Stimulated activated naive CD4-positive, alpha-beta T cell (primary cell): ENCODE data around the gene SIRPA.

Source experiments
- DNase-seq, 6 experiments: peaks; one replicate each; lab custom pipeline; 2025; lab: John Stamatoyannopoulos, UW

SIRPA gene

GRCh38 chr20:1888796-1889463, 6.3 kb upstream of the SIRPA start:
- DNase-seq: no peak

- no peak for DNase-seq
These were observed 4.5 kb upstream of the SIRPA start for GRCh38 chr20:1890469-1891262.

DNA sequence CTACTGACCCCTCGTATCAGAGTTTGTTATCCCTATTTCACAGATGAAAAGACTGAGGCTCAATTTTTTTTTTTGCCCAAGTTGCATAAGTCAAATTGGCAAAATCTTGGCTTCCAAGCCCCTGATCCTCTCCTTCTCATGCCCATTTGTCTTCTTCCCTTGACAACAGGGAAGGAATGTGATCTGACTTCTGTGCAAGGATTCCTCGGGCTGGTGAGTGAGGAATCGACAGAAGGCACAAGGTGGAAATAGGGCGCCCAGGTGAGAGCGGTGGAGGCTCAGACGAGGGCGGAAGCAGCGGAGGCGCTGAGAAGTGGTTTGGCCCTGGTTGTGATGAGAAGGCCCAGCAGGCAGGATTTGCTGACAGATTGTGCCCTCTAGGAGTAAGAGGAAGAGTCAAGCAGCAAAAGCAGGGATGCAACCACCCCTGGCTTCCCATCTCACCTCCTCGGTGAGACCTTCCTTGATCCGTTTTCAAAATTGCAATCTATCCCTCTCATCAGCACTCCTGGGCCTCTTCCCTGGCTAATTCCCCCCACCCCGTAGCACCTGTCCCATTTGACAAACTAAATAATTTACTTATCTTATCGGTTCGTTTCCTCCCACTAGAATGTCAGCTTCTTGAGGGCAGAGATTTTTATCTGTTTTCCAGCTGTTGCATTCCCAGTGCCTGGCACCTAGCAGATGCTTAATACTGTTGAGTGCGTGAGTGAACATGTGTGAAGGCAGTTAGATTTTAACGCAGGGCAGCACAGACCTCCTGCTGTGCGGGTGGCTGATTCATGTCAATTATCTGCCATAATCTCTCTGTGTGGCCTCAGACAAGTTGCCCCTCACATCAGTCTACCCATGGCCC, 3.7 kb upstream of the SIRPA start:
- no peak for DNase-seq

GRCh38 chr20:1892119-1892385, 3.2 kb upstream of the SIRPA start:
- no peak for DNase-seq

GRCh38 chr20:1893721-1894470, 1.3 kb upstream of the SIRPA start:
- no peak for DNase-seq

DNA sequence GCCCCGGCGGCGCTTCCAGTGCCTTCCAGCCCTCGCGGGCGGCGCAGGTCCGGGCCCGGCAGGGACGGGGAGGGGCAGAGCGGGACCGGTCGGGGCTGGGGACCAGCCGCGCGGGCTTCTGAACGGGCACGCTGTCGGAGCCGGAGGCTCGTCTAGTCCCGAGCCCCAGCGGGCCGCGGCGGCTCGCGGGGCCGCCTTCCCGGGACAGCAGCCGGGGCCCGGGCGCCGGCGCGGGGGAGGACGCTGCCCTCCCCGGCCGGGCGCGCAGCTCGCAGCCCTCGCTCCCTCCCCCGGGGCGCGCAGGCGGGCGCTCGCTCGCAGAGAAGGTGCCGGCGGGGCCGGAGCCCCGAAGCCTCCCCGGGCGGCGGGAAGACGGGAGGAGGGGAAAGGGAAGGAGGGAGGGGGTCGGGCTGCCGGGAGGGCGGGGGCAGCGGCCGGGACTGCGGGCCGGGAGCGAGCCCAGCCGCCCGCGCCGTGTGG, 696 bp upstream of the SIRPA start:
- peak in 1 of 6 experiments; percentile 3 for DNase-seq

DNA sequence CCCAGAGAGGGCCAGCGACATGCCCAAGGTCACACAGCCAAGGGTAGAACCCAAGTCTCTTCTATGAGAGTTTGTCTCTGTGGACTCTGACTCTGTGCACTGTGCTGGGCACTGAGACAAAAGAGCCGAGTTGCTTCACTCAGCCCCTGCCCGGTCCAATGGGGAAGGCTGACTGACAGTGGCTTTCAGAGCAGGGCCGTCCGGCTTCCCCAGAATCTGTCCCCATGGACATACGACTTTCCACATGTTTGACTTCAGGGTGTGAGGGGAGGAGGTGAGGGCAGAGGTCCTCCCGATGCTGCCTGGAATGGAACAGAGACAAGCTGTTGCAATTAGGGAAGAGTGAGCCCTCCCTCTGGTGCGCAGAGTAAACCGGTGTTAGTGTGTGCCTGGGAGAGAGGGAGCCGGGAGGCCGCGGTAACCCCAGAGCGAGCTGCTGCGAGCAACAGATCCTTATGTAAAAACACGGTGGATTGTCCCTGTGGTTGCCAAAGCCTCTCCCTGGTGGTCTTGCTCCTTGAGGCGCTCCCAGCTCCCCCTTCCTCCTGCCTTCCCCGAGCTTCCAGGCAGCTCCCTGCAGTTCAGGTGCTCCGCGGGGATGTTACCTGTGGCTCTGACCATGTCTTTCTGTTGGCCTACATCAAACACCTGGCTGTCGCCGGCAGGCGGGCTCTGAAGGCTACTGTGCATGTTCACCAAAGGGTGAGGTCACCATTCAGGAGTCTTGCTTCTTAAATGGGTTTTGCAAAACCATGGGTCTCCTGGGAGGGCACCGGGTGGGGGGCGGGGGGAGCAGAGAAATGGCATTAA, 672 bp downstream of the SIRPA start:
- DNase-seq: no peak

- no peak for DNase-seq
These were observed 1.5 kb downstream of the SIRPA start for GRCh38 chr20:1896484-1897258.

DNA sequence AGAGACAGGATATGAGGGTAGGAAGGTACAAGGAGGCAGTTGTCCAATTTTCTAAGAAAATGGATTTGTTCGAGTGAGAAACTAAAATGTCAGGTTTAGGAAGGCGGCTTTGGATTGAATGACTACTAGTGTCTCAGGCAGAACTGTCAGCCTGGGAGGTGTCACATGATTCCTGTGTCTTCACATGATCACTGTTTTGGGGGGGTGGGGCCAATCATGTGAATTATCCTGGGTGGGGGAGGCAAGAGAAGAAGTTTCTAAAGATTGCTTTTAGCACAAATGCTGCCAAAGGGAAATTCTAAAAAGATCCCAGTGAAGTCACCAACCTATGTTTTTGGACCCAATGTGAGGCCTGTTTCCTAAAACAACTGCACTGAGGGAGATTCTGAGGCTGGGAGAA, 2.3 kb downstream of the SIRPA start:
- no peak for DNase-seq

- no peak for DNase-seq
These were observed 2.8 kb downstream of the SIRPA start for GRCh38 chr20:1897965-1898464.

DNA sequence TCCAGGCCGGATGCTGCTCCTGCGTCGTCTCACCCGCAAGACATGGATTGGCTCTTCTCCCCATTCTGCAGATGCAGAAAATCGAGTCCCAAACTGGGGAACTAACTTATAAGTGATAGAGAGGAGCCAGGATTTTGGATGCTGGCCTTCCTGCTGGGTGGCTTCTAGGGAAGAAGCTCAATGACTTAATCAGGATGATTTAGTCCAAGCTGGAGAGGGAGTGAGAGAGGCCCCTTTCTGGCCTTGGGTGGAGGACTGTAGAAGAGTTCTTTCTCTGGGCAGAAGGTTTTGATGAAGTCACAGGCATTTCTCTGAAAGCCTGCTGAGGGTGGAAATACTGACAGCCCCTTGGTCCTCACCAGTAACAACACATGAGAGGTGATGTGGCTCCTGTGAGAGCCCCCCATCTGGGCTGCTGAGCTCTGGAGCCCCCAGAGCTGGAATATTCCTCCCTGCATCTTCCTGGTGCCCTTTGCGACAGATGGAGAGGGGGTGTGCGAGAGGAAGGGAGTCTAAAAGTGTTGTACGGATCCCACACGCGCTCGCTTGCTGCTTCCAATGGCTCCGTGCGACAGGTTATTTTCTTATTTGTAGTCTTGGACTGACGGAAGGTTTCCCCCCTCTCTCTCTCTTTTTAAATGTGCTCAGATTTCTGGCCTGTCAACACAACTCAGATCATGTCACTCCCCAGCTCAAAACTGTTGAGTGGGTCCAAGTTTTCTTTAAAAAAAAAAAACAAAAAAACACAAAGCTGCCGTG, 3.5 kb downstream of the SIRPA start:
- no peak for DNase-seq

GRCh38 chr20:1899241-1899525, 4.0 kb downstream of the SIRPA start:
- no peak for DNase-seq

DNA sequence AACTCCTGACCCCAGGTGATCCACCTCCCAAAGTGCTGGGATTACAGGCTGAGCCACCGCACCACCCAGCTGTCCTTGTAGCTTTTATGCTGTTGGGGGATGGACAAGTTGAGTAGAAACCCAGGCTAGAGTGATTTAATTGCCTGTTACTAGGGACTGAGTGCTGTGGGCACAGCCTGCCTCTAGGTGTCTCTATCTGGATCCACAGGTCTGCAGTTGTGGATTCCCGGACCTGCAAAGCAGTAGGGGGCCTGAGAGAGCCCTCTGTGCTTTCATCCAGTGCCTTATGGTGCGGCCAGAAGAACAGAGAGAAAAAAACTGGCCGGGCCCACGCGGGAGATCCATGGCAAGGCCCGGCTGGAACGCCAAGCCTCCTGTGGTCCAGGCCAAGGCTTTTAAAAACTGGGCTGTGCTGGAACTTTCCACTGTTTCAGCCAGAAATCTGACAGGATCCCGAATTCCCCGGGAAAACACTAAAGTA, 5.2 kb downstream of the SIRPA start:
- no peak for DNase-seq

GRCh38 chr20:1901704-1902103, 6.5 kb downstream of the SIRPA start:
- DNase-seq: no peak

DNA sequence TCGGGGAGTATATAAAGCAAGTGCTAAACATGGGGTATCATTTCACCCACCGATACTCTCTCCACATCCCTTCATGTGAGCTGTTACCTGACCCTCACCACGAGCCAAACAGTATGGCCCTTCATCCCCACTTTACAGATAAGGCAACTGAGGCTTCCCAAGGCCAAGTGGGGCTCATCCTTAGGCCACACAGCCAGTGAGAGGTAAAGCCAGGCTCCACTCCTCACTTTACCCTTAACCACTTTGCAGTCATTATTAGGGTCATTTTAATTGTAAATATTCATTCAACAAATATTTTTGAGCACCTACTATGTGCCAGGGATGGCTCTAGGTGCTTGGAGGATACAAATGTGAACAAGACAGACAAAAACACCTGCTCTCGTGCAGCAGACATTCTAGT, 7.0 kb downstream of the SIRPA start:
- no peak for DNase-seq

DNA sequence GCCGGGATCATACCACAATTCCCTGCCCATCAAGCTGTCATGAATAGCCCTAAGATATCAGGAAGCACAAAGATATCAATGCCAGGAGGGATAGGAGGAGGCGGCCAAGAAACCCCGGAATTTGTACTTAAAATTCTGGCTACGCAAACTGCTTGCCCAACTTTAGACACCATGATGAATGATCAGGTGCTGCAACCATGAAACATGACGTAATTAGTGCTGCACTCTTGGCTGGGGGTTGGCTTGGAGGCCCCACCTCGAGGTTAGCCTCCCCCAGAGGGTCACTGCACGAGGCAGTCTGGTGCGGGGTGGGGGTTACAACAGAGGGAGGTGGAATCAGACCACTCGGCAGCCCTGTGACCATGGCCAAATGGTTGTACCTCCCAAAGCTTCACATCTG, 8.9 kb downstream of the SIRPA start:
- DNase-seq: no peak

- DNase-seq: no peak
These were observed 9.8 kb downstream of the SIRPA start for GRCh38 chr20:1905009-1905408.

GRCh38 chr20:1905693-1906092, 10.5 kb downstream of the SIRPA start:
- DNase-seq: no peak

DNA sequence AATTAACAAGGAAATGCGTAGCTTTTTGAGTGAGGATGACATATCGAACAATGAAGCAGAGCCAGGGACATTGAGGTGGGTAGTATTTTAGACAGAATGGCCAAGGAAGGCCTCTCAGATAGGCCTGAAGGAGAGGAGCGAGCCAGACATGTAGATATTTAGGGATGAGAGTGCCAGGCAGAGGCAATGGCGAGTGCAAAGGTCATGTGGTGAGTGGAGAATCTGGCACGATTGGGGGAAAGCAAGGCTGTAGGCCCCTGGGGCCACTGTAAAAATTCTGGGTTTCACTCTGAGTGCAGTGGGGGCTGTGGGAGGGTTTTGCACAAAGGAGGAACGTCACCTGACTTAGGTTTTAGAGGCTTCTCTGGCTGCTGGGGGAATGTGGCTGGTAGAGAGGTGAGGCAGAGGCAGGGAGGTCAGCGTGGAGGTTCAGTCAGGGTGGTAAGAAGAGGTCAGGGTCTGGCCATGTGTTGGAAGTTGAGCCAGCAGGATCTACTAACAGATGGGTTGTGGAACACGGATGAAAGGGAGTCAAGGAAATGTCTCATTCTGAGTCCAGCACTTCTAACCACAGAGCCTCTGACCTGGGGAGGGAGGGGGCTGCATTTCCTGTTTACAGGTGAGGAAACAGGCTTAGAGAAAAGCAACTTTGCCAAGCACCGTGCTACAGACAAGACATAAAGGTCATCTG, 11.3 kb downstream of the SIRPA start:
- no peak for DNase-seq
